ENCODE results near the gene POTEH.
"Not testable (repeated sequence)": the region's sequence is repeated elsewhere in the genome, so short reads cannot be mapped to it uniquely, and the experiment has no call there.

POTEH gene

DNA sequence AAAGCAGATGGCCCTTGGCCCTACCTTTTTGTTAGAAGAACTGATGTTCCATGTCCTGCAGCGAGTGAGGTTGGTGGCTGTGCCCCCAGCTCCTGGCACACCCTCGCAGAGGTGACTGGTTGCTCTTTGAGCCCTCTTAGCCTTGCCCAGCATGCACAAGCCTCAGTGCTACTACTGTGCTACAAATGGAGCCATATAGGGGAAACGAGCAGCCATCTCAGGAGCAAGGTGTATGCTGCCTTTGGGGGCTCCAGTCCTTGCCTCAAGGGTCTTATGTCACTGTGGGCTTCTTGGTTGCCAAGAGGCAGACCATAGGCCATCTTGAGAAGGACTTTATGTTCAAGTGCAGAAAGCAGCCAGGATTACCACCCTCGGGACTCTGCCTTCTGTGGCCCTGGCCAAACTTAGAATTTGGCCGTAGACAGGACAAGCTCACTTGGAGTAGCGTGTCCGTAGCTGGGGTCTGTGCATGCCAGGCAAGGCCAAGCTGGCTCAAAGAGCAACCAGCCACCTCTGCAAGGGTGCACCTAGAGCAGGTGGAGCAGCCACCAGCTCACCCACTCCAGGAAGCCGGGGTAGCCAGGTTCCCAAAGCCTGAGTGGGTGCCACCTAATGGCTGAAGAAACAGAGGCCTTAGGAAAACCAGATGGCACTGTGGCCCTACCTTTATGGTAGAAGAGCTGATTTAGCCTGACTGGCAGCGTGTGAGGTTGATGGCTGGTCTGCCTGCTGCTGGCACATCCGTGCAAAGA is 48.5 kb downstream of the POTEH start:
- not testable (repeated sequence) for DNase-seq (ENCODE audit: low read depth)

- DNase-seq (ENCODE audit: low read depth): not testable (repeated sequence)
These were observed 49.1 kb downstream of the POTEH start for GRCh38 chr22:15738909-15739391.

DNA sequence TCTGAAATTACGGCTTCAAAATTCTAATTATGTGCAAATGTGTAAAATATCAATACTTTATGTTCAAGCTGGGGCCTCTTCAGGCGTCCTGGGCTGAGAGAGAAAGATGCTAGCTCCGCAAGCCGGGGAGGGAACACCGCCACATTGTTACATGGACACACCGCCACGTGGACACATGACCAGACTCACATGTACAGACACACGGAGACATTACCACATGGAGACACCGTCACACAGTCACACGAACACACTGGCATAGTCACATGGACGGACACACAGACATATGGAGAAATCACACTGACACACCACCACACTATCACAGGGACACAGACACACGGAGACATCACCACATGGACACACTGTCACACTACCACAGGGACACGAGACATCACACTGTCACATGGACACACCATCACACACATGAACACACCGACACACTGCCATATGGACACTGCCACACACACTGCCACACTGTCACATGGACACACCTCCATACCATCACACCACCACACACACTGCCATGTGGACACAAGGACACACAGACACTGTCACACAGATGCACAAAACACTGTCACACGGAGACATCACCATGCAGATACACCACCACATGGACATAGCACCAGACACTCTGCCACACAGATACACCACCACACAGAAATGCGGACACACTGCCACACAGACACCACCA is 58.0 kb downstream of the POTEH start:
- DNase-seq (ENCODE audit: low read depth): not testable (repeated sequence)

DNA sequence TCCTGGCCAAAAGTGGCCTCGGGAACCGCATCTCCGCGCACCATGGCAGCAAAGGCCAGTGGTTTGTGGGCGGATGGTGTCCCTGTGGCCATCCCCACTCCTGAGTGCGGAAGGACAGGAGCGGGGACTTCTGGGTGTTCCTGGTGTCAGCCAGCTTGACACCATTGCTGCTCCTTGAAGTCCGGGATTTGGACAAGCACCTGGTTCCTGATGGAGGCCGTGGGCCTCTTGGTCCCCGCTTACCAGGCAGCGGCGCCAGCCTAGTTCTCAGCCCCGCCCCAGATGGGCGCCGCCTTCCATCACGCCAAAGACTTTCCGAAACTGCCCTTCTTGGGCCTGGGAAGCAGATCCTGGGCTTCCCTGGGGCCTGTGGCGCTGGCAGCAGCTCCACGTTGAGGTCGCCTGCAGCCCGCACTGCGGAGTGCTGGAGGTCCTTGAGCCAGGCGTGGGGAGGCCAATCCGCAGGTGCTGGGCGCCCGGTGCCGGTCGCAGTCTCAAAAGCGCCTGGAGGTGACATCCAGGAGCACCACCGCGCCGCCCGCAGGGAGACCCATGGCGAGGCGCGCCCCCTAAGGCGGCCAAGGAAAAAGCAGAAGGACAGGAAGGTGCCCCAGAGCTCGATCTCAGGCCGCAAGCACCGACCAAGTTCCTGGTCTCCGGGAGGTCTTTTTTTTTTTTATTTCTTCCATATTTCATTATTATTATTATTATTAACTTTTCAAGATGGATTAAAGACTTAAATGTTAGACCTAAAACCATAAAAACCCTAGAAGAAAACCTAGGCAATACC is 59.5 kb downstream of the POTEH start:
- DNase-seq (ENCODE audit: low read depth): not testable (repeated sequence)

- DNase-seq (ENCODE audit: low read depth): not testable (repeated sequence)
These were observed 69.7 kb downstream of the POTEH start for GRCh38 chr22:15759443-15760097.

GRCh38 chr22:15760388-15761150 is 70.7 kb downstream of the POTEH start:
- DNase-seq (ENCODE audit: low read depth): not testable (repeated sequence)

GRCh38 chr22:15761151-15761777 is 71.4 kb downstream of the POTEH start:
- DNase-seq (ENCODE audit: low read depth): not testable (repeated sequence)

GRCh38 chr22:15763559-15763958 is 73.7 kb downstream of the POTEH start:
- not testable (repeated sequence) for DNase-seq (ENCODE audit: low read depth)
